Neuronal stem cell (in vitro differentiated cells): ENCODE results near the gene TSPAN4.
A peak's percentile ranks its signal among the peaks of the same experiment; 100 is the strongest.

Source experiments
- DNase-seq: peaks from one replicate; pipeline ENCODE4 v3.0.0-alpha.2; 2013; ENCODE audit warnings: low spot score
- H2AFZ ChIP-seq: one replicate; pipeline ENCODE4 v1.6.1; 2013; ENCODE audit warnings: mild to moderate bottlenecking, low read length, inconsistent platforms
- H2AK5ac ChIP-seq: 2 replicates; pipeline ENCODE4 v1.6.1; 2013; ENCODE audit warnings: low read depth, mild to moderate bottlenecking, inconsistent platforms, low read length, moderate library complexity, mixed read lengths
- H2BK120ac ChIP-seq: 2 replicates; pipeline ENCODE4 v1.6.1; 2013; ENCODE audit warnings: low read depth, mild to moderate bottlenecking, inconsistent platforms, low read length, moderate library complexity, mixed read lengths
- H2BK12ac ChIP-seq: one replicate; pipeline ENCODE4 v1.6.1; 2013; ENCODE audit warnings: low read length, inconsistent platforms
- H2BK15ac ChIP-seq: 2 replicates; pipeline ENCODE4 v1.6.1; 2013; ENCODE audit warnings: mild to moderate bottlenecking, low read length, inconsistent platforms, mixed read lengths
- H2BK5ac ChIP-seq: one replicate; pipeline ENCODE4 v1.6.1; 2013; ENCODE audit warnings: inconsistent platforms, mild to moderate bottlenecking, low read length, moderate library complexity
- H3K14ac ChIP-seq: one replicate; pipeline ENCODE4 v1.6.1; 2013; ENCODE audit warnings: low read length, inconsistent platforms
- H3K18ac ChIP-seq: 2 replicates; pipeline ENCODE4 v1.6.1; 2013; ENCODE audit warnings: low read length, inconsistent platforms
- H3K23ac ChIP-seq: 2 replicates; pipeline ENCODE4 v1.6.1; 2013; ENCODE audit warnings: low read depth, mild to moderate bottlenecking, mixed read lengths, low read length, inconsistent platforms; ENCODE audit not compliant: poor library complexity
- H3K27ac ChIP-seq: replicated peaks from 3 replicates; pipeline ENCODE4 v1.5.1; 2013; ENCODE audit warnings: low read length, inconsistent platforms
- H3K27me3 ChIP-seq, 3 experiments: 2 replicates each; pipeline ENCODE4 v1.6.1; 2013; ENCODE audit warnings: low read length in 3 of 3, mild to moderate bottlenecking in 2 of 3, inconsistent platforms in 1 of 3, low read depth in 1 of 3, mixed read lengths in 1 of 3, moderate library complexity in 1 of 3; ENCODE audit not compliant: control insufficient read depth in 3 of 3, insufficient read depth in 3 of 3
- H3K36me3 ChIP-seq, 2 donors: replicated peaks in 1 of 2; 2 replicates each; pipeline ENCODE4 v1.6.1; 2013; ENCODE audit warnings: low read length in 2 of 2; ENCODE audit not compliant: control insufficient read depth in 2 of 2, insufficient read depth in 2 of 2
- H3K4ac ChIP-seq: 2 replicates; pipeline ENCODE4 v1.6.1; 2013; ENCODE audit warnings: inconsistent platforms, mild to moderate bottlenecking, low read length, moderate library complexity
- H3K4me1 ChIP-seq, 2 donors: 1 replicate in 1 of 2; 2 replicates in 1 of 2; pipeline ENCODE4 v1.6.1; 2013; ENCODE audit warnings: low read length in 2 of 2, low read depth in 1 of 2; ENCODE audit not compliant: control insufficient read depth in 2 of 2, insufficient read depth in 1 of 2
- H3K4me2 ChIP-seq: one replicate; pipeline ENCODE4 v1.6.1; 2013; ENCODE audit warnings: mild to moderate bottlenecking, low read length, inconsistent platforms; ENCODE audit not compliant: insufficient read depth, poor library complexity, severe bottlenecking
- H3K4me3 ChIP-seq, 2 donors: 2 replicates each; pipeline ENCODE4 v1.5.1; 2013; ENCODE audit warnings: low read length in 2 of 2, mild to moderate bottlenecking in 2 of 2, inconsistent platforms in 1 of 2, moderate library complexity in 1 of 2
- H3K79me1 ChIP-seq: one replicate; pipeline ENCODE4 v1.6.1; 2013; ENCODE audit warnings: low read depth, mild to moderate bottlenecking, inconsistent platforms, low read length, moderate library complexity
- H3K9ac ChIP-seq: one replicate; pipeline ENCODE4 v1.6.1; 2013; ENCODE audit warnings: mild to moderate bottlenecking, low read depth, low read length, inconsistent platforms; ENCODE audit not compliant: poor library complexity
- H3K9me3 ChIP-seq, 2 donors: replicated peaks in 1 of 2; 2 replicates each; pipeline versions ENCODE3 to v1.6.1; 2013; ENCODE audit warnings: low read length in 2 of 2, mild to moderate bottlenecking in 2 of 2, inconsistent platforms in 1 of 2, low read depth in 1 of 2, mixed read lengths in 1 of 2, moderate library complexity in 1 of 2; ENCODE audit not compliant: control insufficient read depth in 2 of 2, insufficient read depth in 1 of 2
- H4K8ac ChIP-seq: one replicate; pipeline ENCODE4 v1.6.1; 2013; ENCODE audit warnings: low read depth, mild to moderate bottlenecking, inconsistent platforms, low read length, moderate library complexity
- H4K91ac ChIP-seq: one replicate; pipeline ENCODE4 v1.6.1; 2013; ENCODE audit warnings: low read length, low read depth, mild to moderate bottlenecking, inconsistent platforms; ENCODE audit not compliant: poor library complexity
- WGBS, 2 donors: extraction: QIAGEN DNeasy Blood & Tissue Kit; methylation state at CpG; one replicate each; pipeline ENCODE4 v1.1.7; 2013; ENCODE audit warnings: missing lambda C conversion rate in 2 of 2, mixed read lengths in 1 of 2; ENCODE audit not compliant: insufficient read length in 2 of 2, insufficient replicate concordance in 1 of 2; ENCODE audit errors: extremely low coverage in 2 of 2; 5-methylcytosine and 5-hydroxymethylcytosine counted together

TSPAN4 gene

DNA sequence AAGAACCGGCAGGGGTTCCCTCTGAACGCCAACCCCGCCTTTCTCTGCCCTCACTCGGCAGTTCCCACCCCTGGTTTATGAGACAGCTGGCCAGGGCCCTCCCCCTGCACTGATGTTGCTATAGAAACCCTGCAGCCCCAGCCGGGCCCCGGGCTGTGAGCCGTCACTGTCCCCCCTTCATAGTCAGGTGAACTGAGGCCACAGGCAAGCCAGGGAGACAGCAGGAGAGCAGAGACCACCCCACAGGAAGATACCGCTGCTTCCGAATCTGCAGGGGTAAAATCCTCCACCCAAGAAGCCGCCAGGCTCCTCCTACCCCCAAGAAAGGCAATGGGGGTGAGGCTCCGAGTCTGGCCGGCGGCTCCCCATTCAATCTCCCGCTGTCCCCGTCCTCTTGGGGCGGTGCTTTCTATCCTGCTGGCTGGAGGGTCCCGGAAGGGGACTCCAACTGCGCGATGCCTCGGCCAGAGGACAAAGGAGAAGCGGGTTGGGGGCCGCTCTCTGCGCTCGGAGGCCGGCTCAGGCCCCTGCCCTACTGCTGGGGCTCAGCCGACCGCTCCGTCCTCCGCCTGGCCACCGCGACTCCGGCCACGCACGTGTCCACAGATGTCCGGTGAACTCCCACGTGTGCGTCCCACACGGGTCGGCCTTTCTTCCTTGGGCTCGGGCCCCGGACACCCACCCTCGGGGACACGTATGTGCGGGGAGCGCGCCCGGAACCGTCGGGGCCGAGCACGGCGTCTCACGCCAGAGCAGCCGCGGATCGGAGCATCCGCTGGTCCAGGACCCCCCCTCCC is 45.2 kb upstream of the TSPAN4 start:
- peak overlapping the region; percentile 81 for H2BK120ac ChIP-seq
- peak; percentile 68 for DNase-seq
- no CpG with 5 or more reads among the region's 57 CpGs for WGBS, 2 donors
- H2BK15ac ChIP-seq, result peak overlapping the region; percentile 87
- H2AFZ ChIP-seq, result peak overlapping the region; percentile 88
- H2BK5ac ChIP-seq, result peak overlapping the region; percentile 99
- peak overlapping the region; percentile 99 to 100 for H3K4me3 ChIP-seq
- no peaks in the 10 kb centered on the region for H3K9me3 ChIP-seq
- no peaks in the 10 kb centered on the region for H3K27me3 ChIP-seq
- peaks cover 33 to 60% of the 10 kb centered on the region in 2 donors for H3K36me3 ChIP-seq
- H3K23ac ChIP-seq, result peak overlapping the region; percentile 99
- H3K4ac ChIP-seq, result peak overlapping the region; percentile 84
- no peak overlapping the region for H2BK12ac ChIP-seq
- H3K9ac ChIP-seq, result peak overlapping the region; percentile 97
- H3K79me1 ChIP-seq, result peaks cover 24% of the 10 kb centered on the region
- H3K27ac ChIP-seq, result peak overlapping the region; percentile 86
- H3K4me1 ChIP-seq, result peaks cover 10 to 15% of the 10 kb centered on the region in 2 donors
- peak overlapping the region; percentile 100 for H3K18ac ChIP-seq
- no peak overlapping the region for H4K91ac ChIP-seq
- H3K14ac ChIP-seq, result peak overlapping the region; percentile 100
- H4K8ac ChIP-seq, result no peak overlapping the region
- peak overlapping the region; percentile 92 for H3K4me2 ChIP-seq
- H2AK5ac ChIP-seq, result peak overlapping the region; percentile 89

DNA sequence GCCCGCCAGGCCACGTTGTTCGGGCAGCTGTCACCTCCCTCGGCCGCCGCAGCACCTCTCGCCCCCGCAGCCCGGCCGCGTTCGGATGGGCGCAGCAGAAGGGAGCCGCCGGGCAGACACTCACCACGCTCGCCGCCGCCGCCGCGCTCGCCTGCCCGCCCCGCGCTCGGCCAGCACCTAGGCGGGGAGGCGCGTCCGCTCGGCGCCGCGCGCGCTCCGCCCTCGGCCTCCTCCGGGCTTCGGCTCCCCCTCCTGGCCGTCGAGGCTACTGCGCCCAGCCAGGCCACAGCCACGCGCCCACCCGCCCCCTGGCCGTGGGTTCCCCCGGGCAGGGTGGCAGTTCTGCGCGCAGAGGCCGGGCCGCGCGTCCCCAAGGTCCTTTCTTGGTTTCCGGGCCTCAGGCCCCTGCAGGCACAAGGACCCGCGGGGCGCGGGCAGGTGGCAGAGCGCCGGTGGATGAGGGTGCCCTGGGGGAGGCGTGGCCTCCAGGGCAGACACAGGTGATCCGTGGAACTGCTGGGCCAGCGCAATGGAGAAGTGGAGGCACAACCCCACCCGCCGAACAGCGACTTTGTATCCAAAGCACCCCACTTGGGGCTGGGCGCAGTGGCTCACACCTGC is 44.4 kb upstream of the TSPAN4 start, which contains the start of gene SLC25A22:
Gene SLC25A22, minus strand, starts transcription at position 189 of the 621 bp plus-strand sequence. CDS start 3,275 bp downstream, outside the sequence.
- Histone ChIP-seq H3K27ac (peak within 1 kb of the TSS; percentile 86), H3K4me1 (peaks cover 10 to 15% of the 10 kb centered on the region in 2 donors), H3K4ac (peak within 1 kb of the TSS; percentile 84), H3K27me3 (no peaks in the 10 kb centered on the region), H4K8ac (peak within 1 kb of the TSS; percentile 3), H2BK15ac (peak within 1 kb of the TSS; percentile 87), H3K79me1 (peaks cover 28% of the 10 kb centered on the region), H3K14ac (peak within 1 kb of the TSS; percentile 100), H3K4me3 (peak within 1 kb of the TSS; percentile 99 to 100), H3K36me3 (peaks cover 37 to 61% of the 10 kb centered on the region in 2 donors), H2BK12ac (no peak within 1 kb of the TSS), H3K23ac (peak within 1 kb of the TSS; percentile 99), H3K9me3 (no peaks in the 10 kb centered on the region), H3K18ac (peak within 1 kb of the TSS; percentile 100), H3K4me2 (peak within 1 kb of the TSS; percentile 92), H3K9ac (peak within 1 kb of the TSS; percentile 97), H2AFZ (peak within 1 kb of the TSS; percentile 88), H2BK5ac (peak within 1 kb of the TSS; percentile 99), H4K91ac (no peak within 1 kb of the TSS), H2BK120ac (peak within 1 kb of the TSS; percentile 81), H2AK5ac (peak within 1 kb of the TSS; percentile 89)
- DNase-seq, result peak; percentile 83
- WGBS, 2 donors, result no CpG with 5 or more reads among the region's 69 CpGs

DNA sequence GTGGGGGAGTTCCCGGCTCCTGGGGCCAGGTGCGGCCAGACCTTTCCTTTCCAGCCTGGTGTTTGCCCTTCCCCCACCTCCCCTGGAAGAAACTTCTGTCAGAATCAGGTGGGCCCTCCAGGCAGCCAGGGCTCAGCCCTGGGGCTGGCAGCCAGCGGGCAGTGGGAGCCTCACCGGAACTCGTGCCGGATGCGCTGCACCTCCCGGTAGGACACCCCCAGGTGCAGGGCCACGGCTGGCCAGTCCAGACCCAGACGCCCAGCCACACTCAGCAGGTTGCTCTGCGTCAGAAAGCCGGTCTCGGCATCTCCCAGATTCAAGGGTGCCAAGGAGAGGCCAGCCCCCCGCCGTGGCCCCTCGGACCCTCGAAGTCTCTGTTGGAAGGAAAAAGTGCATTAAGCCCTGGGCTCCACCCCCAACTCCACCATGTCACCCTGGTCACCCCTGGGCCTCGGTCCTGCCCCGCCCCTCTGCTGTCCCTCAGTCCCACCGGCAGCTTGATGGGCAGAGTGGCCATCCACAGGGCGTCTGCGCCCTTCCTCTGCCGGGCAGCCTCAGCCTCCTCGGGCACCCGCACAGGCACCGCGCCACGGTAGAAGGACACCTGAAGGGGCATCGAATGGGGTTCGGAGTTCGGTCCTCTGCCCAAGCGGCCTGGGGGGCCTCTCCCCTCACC is 42.9 kb upstream of the TSPAN4 start:
- peak overlapping the region; percentile 82 for H2BK5ac ChIP-seq
- H3K23ac ChIP-seq, result no peak overlapping the region
- no peak overlapping the region for H2AFZ ChIP-seq
- WGBS, 2 donors, result no CpG with 5 or more reads among the region's 32 CpGs
- H3K18ac ChIP-seq, result no peak overlapping the region
- H4K8ac ChIP-seq, result peak overlapping the region; percentile 65
- H3K9ac ChIP-seq, result no peak overlapping the region
- H2AK5ac ChIP-seq, result no peak overlapping the region
- DNase-seq, result no peak
- no peak overlapping the region for H2BK15ac ChIP-seq
- no peaks in the 10 kb centered on the region for H3K9me3 ChIP-seq
- H3K14ac ChIP-seq, result no peak overlapping the region
- no peak overlapping the region for H2BK120ac ChIP-seq
- no peak overlapping the region for H3K4me3 ChIP-seq
- no peak overlapping the region for H3K4ac ChIP-seq
- no peak overlapping the region for H3K4me2 ChIP-seq
- H2BK12ac ChIP-seq, result no peak overlapping the region
- H4K91ac ChIP-seq, result no peak overlapping the region
- H3K27ac ChIP-seq, result no peak overlapping the region
- H3K79me1 ChIP-seq, result peaks cover 28% of the 10 kb centered on the region
- H3K4me1 ChIP-seq, result peaks cover 21 to 28% of the 10 kb centered on the region in 2 donors
- H3K27me3 ChIP-seq, result no peaks in the 10 kb centered on the region
- H3K36me3 ChIP-seq, result peaks cover 24 to 51% of the 10 kb centered on the region in 2 donors
